ENCODE results near the gene ZNF787.

GRCh38 chr19:56092685-56093631 is 28.1 kb downstream of the ZNF787 start:
- TF ChIP-seq CTCF (conservative IDR thresholded peaks at IDR 0.05 in 1 of 2, IDR thresholded peaks at IDR 0.05 in 1 of 2; ENCODE audit: low read depth in 1 of 2, low read length in 2 of 2) (no peak), EZH2 (IDR thresholded peaks at IDR 0.05; ENCODE audit: low read length, missing control alignments) (no peak)

Measured in fibroblast of lung (primary cell).